NCI-H82 treated with DMSO at 0.1 percent for 48 hours (cell line): ENCODE data around the gene OXA1L.
"Not testable (repeated sequence)": the region's sequence is repeated elsewhere in the genome, so short reads cannot be mapped to it uniquely, and the experiment has no call there.

Source experiments
- DNase-seq: peaks from one replicate; lab custom pipeline; 2025; ENCODE audit not compliant: unreplicated experiment; lab: John Stamatoyannopoulos, UW

Gene OXA1L

DNA sequence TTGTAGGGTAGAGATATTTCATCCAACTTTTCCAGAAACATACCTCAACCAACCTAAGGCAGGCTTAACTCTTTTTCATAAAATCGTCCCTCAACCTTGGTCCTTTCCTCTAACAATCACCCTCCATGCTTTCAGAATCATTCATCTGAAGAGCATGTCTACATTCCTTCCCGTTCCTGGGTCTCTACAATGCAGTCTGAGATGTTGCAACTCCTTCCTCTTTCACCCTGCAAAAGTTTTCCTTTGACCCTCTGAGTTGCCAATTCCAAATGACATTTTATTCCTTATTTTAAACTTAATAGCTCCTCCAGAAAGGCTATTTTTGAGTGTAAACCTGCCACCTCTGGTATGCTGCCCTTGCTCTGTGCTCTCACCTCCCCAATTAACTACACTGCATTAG, 32.0 kb downstream of the OXA1L start:
- DNase-seq: no peak

DNA sequence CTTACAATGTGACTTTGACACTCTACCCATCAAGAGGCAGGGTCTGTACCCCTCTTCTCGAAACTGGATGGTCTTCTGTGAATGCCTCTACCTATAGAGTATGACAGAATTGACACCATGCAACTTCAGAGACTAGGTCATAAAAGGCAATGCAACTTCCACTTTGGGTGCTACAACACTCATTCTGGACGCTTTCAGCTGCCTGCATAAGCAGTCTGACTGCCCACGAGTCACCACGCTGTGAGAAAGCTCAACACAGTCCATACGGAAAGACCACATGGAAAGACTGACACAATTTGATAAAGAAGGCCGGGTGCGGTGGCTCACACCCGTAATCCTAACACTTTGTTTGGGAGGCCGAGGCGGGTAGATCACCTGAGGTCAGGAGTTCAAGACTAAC, 33.9 kb downstream of the OXA1L start:
- no peak for DNase-seq

DNA sequence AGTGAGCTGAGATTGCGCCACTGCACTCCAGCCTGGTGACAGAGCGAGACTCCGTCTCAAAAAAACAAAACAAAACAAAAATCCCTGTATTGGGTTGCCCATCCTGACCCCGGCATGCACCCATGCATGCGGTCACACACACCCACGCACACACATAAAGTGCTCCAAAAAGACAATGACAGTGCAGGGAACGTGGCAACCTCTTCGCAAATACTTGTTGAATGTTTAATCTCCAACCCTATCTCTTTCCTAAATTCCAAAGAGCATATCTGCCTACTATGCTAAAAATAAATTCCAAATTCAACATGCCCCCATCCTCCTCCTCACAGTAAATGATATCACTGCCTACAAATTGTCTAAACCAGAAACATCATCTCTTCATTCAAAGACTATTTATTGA, 35.2 kb downstream of the OXA1L start:
- DNase-seq: no peak

DNA sequence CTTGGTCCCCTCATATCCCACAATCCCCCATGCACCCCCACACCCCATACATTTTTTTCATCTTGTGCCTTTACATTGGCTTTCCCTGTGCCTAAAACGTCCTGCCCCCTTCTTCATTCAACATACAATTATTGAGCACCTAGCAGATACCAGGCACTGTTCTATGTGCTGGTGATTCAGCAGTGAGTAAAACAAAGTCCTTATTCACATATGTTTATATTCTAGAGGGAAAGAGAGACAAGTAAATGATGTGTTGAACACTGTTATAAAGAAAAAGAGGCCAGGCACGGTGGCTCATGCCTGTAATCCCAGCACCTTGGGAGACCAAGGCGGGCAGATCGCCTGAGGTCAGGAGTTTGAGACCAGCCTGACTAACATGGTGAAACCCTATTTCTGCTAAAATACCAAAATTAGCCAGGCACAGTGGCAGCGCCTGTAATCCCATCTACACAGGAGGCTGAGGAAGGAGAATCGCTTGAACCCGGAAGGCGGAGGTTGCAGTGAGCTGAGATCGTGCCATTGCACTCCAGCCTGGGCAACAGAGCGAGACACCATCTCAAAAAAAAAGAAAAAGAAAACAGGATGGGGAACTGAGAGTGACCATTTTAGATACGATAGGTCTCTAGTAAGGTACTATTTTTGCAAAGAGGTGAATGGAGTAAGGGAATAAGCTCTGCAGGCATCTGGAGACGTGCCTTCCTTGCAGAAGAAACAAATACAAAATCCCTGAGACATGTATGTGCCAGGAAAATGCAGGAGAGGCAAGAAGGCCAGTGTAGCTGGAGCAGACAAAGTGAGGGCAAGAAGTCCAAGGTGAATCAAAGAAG, 36.6 kb downstream of the OXA1L start:
- DNase-seq: no peak

DNA sequence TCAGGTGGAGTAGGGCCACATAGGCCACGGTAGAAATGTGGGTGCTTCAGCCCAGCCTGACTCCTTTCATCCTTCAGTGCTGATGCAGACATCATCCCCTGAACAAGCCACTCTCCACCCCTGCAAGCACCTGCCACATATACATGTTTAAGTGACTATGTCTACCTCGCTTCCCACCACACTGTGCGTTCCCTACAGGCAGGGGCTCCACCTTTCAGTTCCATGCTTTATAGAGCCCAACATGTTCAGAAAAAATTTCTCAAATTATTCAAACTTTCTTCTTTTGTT, 37.1 kb downstream of the OXA1L start:
- DNase-seq: no peak

DNA sequence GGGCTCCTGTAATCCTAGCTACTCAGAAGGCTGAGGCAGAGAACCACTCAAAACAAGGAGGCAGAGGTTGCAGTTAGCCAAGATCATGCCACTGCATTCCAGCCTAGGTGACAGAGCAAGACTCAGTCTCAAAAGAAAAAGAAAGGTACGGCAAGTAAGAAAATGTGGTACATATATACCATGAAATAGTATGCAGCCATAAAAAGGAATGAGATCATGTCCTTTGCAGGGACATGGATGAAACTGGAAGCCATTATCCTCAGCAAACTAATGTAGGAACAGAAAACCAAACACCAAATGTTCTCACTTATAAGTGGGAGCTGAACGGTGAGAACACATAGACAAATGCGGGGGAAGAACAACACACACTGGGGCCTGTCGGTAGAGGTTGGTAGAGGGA, 38.7 kb downstream of the OXA1L start:
- DNase-seq: not testable (repeated sequence)

DNA sequence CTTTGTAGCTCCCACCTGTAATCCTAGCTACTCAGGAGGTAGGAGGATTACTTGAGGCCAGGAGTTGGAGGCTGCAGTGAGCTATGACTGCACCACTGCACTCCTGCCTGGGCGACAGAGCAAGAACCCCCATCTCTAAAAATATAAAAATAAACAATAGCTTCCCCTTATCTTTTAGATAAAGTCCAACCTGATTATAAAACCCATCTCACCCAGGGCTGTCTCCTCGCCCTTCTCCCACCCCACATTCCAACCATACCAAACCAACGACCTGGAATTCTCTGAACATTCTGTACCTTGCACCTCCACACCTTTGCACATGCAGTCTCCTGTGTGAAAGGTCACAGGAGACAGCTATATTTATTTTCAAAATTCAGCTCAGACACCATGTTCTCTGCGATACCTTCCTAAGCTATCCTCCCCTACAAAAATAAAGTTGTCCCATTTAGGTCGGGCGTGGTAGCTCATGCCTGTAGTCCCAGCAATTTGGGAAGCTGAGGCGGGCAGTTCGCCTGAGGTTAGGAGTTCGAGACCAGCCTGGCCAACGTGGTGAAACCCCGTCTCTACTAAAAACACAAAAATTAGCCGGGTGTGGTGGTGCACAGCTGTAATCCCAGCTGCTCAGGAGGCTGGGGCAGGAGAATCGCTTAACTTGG, 41.1 kb downstream of the OXA1L start:
- DNase-seq: no peak

DNA sequence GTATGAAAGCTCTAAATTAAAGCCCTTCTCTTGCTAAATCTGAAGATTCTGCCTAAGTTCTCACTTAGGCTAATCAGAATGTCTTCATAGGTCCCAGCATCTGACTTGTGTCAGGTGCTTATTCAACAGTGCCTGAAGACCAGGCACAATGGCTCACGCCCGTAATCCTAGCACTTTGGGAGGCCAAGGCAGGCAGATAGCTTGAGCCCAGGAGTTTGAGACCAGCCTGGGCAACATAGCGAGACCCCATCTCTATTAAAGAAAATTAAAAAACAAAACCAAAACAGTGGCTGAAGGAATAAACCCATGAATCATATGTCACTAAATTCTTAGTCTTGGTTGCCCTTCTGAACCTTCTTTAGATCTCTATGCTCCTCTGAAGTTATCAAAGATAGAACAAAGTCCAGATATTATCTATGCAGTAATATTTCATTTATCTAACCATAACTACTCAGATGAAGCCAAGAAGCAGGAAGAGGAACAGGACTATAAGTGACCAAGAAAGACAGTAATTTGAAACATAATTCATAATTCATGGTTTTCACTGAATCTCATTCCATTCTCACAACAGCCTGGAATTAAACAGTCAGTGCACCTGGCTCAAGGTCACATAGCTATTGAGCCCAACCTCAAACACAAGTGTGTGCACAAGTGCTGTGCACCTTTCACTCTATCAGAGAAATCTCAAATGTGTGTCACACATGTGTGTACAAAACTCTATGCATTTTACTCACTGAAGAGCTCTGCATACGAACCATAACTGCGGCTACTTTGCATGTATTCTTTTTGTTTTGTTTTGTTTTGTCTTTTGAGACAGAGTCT, 42.1 kb downstream of the OXA1L start:
- no peak for DNase-seq

DNA sequence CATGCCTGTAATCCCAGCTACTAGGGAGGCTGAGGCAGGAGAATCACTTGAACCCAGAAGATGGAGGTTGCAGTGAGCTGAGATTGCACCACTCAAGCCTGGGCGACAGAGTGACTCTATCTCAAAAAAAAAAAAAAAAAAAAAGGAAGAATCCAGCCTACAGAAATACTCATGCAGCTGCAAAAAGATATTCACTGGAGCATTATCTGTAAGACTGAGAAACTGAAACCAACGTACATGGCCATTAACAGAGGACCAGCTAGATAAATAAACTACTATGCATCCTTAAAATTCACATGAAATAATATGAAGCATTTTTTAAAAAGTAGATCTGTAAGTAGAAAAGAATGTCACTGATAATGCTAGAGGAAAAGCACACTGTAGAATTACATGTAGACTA, 45.2 kb downstream of the OXA1L start:
- DNase-seq: no peak

DNA sequence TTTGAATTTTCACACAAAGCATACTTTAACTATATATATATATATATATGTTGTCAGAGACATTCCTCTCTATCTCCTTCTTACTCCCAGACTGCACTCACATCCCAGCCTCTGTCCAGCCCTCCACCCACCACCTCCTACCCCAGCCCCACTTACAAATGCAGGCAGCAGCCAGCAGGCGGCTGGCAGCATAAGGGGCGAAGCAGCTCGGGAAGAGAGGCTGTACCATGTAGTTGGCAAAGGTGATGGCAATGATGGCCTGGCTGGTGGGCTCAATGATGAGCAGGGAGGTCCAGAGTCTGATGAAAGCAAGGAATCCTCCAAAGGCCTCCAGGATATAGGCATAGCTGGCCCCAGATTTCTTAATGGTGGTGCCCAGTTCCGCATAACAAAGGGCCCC, 46.3 kb downstream of the OXA1L start:
- DNase-seq: no peak

DNA sequence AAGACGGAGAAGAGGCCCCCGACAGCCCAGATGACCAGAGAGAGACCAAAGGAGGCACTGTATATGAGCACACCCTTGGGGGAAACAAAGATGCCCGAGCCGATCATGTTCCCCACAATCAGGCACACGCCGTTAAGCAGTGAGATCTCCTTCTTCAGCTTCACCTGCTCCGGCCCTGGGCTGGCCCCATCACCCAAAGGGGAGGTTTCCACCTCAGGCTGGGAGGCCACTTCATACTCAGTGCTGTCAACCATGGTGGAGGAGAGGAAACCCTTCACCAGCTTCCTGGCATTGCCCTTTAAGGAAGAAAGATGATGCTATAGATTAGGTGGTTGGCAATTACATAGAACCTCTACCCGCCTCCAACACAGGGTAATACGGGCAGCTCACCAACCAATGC, 46.7 kb downstream of the OXA1L start:
- DNase-seq: no peak

DNA sequence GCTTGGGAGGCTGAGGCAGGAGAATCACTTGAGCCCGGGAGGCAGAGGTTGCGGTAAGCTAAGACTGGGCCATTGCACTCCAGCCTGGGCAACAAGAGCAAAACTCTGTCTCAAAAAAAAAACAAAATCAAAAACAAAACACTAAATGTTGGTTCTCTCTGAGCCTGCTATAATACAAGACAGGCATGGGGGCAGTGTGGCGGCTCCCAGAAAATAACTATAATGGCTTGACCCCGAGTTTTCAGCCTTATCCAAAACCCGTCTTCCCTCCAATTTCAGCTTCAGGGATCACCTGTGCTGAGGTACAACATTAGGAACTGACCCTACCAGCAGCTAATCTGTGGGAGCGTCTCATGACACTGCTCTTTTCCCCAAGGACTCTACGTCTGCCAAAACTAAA, 47.9 kb downstream of the OXA1L start:
- DNase-seq: no peak

DNA sequence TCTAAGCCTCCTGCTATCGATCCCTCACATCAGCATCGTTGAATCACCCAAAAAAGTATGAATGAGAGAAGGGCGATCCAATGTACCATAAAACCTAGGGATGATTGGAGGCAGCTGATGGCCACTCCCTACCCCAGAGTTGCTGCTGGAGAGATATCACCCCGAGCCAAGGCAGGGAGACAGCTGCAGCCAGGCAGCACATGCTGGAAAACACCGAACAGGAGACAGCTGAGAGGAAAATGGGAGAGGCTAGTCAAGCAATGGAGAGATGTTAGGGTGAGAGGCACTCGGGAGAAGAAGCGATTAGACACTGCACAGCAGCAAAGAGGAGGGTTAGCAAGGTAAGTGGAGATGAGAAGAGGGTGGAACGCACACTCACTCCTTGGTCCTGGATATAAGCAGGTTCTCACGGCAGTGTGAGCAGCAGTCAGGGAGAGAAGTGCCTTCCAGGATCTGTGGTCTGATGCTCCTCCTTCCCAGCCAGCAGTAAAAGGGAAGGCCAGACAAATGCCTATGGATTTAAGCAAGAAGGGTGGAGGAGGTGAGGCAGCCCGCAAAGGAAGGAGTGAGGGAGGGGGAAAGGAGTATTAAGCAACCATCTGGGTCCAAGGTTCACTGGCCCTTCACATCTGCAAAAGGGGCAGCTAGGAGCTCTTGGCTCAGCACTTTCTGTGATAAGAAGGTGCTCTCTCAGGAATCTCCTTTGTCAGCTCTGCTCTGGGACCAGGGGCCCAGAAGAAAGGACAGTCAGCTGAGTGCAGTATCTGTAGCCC, 48.6 kb downstream of the OXA1L start, which contains the start of gene SLC7A7:
TSS of gene SLC7A7 (minus strand) at position 495 of the 773 bp plus-strand sequence. CDS start 2,037 bp downstream, outside the sequence.
- no peak for DNase-seq

DNA sequence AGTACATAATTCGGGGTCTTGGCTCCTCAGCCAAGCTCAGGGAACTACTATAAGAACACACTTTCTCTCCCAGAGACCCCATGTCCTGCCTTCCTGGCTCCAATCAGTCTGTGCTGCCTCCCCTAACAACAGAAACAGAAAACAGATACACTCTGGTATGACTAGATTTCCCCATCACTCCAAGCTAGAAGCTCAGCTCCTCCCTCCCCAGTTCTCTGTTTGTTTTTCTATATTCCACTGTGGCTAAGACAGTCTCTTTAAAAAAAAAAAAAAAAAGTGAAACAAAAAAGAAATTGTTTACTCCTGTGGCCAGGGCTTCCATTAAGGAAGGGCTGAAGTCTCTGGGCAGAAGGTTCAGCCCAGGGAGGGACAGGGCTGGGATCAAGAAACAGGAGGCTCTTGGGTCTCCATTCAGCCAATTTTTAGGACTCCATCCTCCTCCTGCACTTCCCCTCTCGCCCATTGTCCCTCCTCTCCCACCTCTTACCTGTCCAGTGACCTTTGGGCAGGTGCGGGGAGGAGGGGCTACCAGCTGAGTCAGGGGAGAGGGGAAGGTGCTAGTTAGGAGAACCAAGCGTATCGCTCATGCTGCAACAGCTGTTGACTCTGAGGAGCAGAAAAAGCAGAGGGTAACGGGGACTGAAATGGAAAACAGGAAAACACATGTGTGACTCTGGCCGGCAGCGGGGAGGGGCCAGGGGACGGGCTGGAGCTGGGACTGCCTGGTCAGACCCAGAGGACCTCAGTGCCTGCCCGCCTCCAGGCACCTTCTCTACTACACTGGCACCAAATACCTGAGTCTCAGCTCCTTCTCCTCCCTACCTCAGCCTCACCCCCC, 52.9 kb downstream of the OXA1L start:
- DNase-seq: no peak

DNA sequence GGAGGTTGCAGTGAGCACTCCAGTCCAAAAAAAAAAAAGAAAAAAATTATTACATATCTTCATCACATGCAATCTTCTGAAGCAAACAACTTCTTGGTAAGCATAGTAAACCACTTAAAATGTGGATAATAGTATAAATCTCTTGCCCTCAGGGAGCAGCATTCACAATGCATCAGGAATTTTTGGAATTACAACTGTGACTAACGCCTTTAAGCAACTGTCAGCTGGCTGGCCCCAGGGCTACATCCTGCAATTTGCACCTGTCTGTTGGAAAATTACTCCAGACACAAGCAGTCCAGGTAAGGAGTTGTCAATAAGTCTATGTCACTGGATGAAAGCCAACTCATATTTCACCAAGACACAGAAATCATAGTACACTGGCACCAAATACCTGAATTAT, 54.2 kb downstream of the OXA1L start:
- DNase-seq: no peak

DNA sequence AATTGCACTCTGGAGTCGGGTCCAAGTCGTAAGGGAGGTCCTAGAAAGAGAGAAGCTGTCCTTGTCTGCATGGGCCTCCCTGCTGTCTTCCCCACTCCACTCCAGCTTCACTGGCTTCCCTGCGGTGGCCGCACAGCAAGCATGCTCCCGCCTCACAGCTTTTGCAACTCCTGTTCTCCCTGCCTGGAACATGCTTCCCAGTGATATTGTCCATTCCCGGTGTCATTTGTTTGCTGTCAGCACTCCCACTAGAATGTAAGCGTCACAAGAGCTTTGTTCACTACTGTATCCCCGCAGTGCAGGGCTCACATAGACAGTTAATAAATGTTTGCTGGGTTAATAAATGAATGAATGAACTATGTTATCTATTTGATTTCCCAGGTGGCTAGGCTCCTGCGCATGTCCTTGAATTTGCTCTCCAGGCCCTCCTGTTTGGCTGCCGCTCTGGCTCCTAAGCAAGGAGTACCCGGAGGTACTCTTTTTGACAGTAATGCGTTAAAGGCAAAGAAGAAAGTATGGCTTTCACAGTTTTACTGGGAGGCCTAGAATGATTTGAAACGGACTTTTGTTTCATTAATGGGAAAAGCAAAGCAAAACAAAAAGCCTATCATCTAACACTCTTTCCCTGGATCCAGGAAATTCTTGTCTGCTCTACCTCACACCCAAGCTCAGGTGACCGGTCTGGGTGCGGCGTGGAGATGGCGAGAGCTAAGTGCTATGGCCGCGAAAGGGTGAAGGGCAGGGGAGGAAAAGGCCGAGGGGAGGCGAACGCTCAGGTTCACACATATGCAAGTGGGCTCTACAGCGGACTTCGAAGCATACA, 54.9 kb downstream of the OXA1L start:
- DNase-seq: no peak

DNA sequence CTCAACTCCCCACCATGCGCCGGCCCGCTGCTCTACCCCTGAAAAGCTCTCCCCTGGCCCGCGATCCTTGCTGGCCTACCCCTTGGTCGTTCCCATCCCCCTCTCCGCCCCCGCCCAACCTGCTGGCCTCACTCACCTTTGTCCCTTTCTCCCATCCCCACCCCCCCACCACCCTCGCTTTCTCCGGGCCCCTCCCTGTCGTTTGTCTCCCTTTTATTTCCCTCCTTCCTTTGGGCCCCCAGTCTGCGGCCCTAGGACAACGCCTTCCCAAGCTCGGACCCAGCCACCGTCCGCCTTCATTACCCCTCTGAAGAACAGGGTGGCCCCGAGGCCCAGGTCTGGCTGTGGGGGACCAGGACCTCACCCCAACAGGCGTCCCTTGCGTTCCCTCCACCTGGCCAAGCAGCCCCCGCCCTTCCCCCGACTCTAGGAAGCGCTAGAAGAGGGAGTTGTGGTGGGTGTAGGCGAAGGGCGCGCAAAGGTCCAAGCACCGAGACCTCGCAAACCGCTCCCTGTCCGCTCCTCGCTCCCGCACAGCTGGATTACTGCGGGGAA, 55.6 kb downstream of the OXA1L start:
- DNase-seq: no peak
